Measurements from ENCODE around the gene FAM221A. TPM values are rescaled to one million over a fixed set of nuclear protein-coding genes. Genes with fewer than 3 reads are reported as not detected.

FAM221A gene
- total and polyA plus RNA-seq, 11 donors, result 2.6 to 6.7 (median 3.4) TPM

GRCh38 chr7:23698822-23699221 lies 18.8 kb downstream of the FAM221A start:
- no peak for DNase-seq

GRCh38 chr7:23700046-23700445 lies 20.0 kb downstream of the FAM221A start:
- TF ChIP-seq POLR2A (IDR thresholded peaks at IDR 0.05), result no peak
- TF ChIP-seq CTCF (IDR thresholded peaks at IDR 0.05), result no peak
- DNase-seq (no peak), ATAC-seq (no peak)
- Histone ChIP-seq H3K36me3 (peaks cover 0 to 59% (median 26%) of the 10 kb centered on the region in 9 donors), H3K4me1 (no peaks in the 10 kb centered on the region), H3K4me3 (no peak overlapping the region), H3K27me3 (no peaks in the 10 kb centered on the region), H3K27ac (no peak overlapping the region), H3K9me3 (peaks cover 0 to 3% (median 0%) of the 10 kb centered on the region in 12 donors)
- 75 to 80% (median 79%) methylated on average over 4 of the region's 4 CpGs for WGBS, 4 donors
- intact Hi-C loops (cut with DNase I), result no loop called here

More at GRCh38 chr7:23698822-23699221, 18.8 kb downstream of the FAM221A start:
- Histone ChIP-seq H3K4me1 (no peaks in the 10 kb centered on the region), H3K27ac (no peak overlapping the region), H3K9me3 (no peaks in the 10 kb centered on the region), H3K27me3 (no peaks in the 10 kb centered on the region), H3K36me3 (peaks cover 0 to 64% (median 34%) of the 10 kb centered on the region in 9 donors), H3K4me3 (no peak overlapping the region)
- intact Hi-C loops (cut with DNase I), result no loop called here
- TF ChIP-seq CTCF (IDR thresholded peaks at IDR 0.05) (no peak), POLR2A (IDR thresholded peaks at IDR 0.05) (no peak)
- WGBS, 4 donors, result 55 to 68% (median 61%) methylated on average over 2 of the region's 2 CpGs
- no peak for ATAC-seq

GRCh38 chr7:23709081-23709750 lies 29.2 kb downstream of the FAM221A start:
- Histone ChIP-seq H3K36me3 (peaks cover 0 to 19% (median 5%) of the 10 kb centered on the region in 9 donors), H3K4me3 (no peak overlapping the region), H3K9me3 (peaks cover 0 to 20% (median 7%) of the 10 kb centered on the region in 12 donors), H3K4me1 (no peaks in the 10 kb centered on the region), H3K27ac (no peak overlapping the region), H3K27me3 (no peaks in the 10 kb centered on the region)
- ATAC-seq (no peak), DNase-seq (no peak)
- intact Hi-C loops (cut with DNase I), result no loop called here
- WGBS, 4 donors, result 75 to 88% (median 87%) methylated on average over 7 of the region's 7 CpGs
- TF ChIP-seq POLR2A (IDR thresholded peaks at IDR 0.05) (no peak), CTCF (IDR thresholded peaks at IDR 0.05) (no peak)

GRCh38 chr7:23710000-23710399 lies 30.0 kb downstream of the FAM221A start, which contains the start of gene STK31:
STK31 (plus strand) TSS chr7:23710219; CDS start chr7:23710286, 67 bp downstream.
- Histone ChIP-seq H3K9me3 (peaks cover 0 to 17% (median 7%) of the 10 kb centered on the region in 12 donors), H3K4me3 (no peak within 1 kb of the TSS), H3K36me3 (peaks cover 0 to 11% (median 5%) of the 10 kb centered on the region in 9 donors), H3K4me1 (no peaks in the 10 kb centered on the region), H3K27me3 (no peaks in the 10 kb centered on the region), H3K27ac (no peak within 1 kb of the TSS)
- ATAC-seq, result no peak
- intact Hi-C loops (cut with DNase I), result loop anchor here in 3 of 10 donors (5.0 to 10.0 kb wide), 2 partner anchors 163 to 435 kb away; no protein-coding TSS in a partner anchor
- TF ChIP-seq CTCF (IDR thresholded peaks at IDR 0.05) (no peak), POLR2A (IDR thresholded peaks at IDR 0.05) (no peak)
- 89 to 95% (median 90%) methylated on average over 33 of the region's 33 CpGs for WGBS, 4 donors
- no peak for DNase-seq

All from heart left ventricle (tissue), 16 donors.